Measurements from ENCODE around the gene BTBD2.

BTBD2 gene

GRCh38 chr19:1977120-1977519 is 38.4 kb downstream of the BTBD2 start:
- Histone ChIP-seq H3K27me3 (ENCODE audit: insufficient read depth, low read length, poor library complexity, severe bottlenecking) (no peaks in the 10 kb centered on the region), H3K79me2 (ENCODE audit: insufficient read depth, low read length) (peaks cover 33% of the 10 kb centered on the region; the same call in 1 of the 2 replicates), H3K9ac (ENCODE audit: low read depth, low read length, poor library complexity, severe bottlenecking) (no peak overlapping the region), H3F3A (ENCODE audit: low read depth) (no peaks in the 10 kb centered on the region), H3K4me3 (ENCODE audit: low read length, poor library complexity, severe bottlenecking) (no peak overlapping the region), H3K36me3 (ENCODE audit: insufficient read depth, low read length) (peaks cover 54% of the 10 kb centered on the region; the same call in 1 of the 2 replicates), H3K9me2 (replicated peaks; ENCODE audit: low read depth, low read length) (no peaks in the 10 kb centered on the region), H4K20me1 (ENCODE audit: insufficient read depth, low read length, poor library complexity, severe bottlenecking) (peaks cover 16% of the 10 kb centered on the region), H3K9me3 (ENCODE audit: insufficient read depth, low read depth, low read length) (no peaks in the 10 kb centered on the region), H3K4me2 (ENCODE audit: low read depth, low read length, poor library complexity, severe bottlenecking) (no peak overlapping the region), H2AFZ (ENCODE audit: low read length) (no peak overlapping the region), H3K4me1 (ENCODE audit: insufficient read depth, low read length, poor library complexity, severe bottlenecking) (no peaks in the 10 kb centered on the region)
- TF ChIP-seq CTCF (conservative IDR thresholded peaks at IDR 0.05; ENCODE audit: low read length) (no peak), EZH2phosphoT487 (IDR thresholded peaks at IDR 0.05; ENCODE audit: borderline replicate concordance) (no peak)

GRCh38 chr19:1975162-1975480 is 40.4 kb downstream of the BTBD2 start:
- no peak overlapping the region for H3K9ac ChIP-seq (ENCODE audit: low read depth, low read length, poor library complexity, severe bottlenecking)
- no peak for TF ChIP-seq CTCF (conservative IDR thresholded peaks at IDR 0.05; ENCODE audit: low read length)
- TF ChIP-seq EZH2phosphoT487 (IDR thresholded peaks at IDR 0.05; ENCODE audit: borderline replicate concordance) = no peak

GRCh38 chr19:1974381-1975161 is 40.9 kb downstream of the BTBD2 start:
- Histone ChIP-seq H3K9me3 (ENCODE audit: insufficient read depth, low read depth, low read length) (no peaks in the 10 kb centered on the region), H4K20me1 (ENCODE audit: insufficient read depth, low read length, poor library complexity, severe bottlenecking) (peaks cover 18% of the 10 kb centered on the region), H3F3A (ENCODE audit: low read depth) (no peaks in the 10 kb centered on the region), H3K79me2 (ENCODE audit: insufficient read depth, low read length) (peaks cover 54% of the 10 kb centered on the region; the same call in 1 of the 2 replicates), H3K27me3 (ENCODE audit: insufficient read depth, low read length, poor library complexity, severe bottlenecking) (no peaks in the 10 kb centered on the region), H3K4me1 (ENCODE audit: insufficient read depth, low read length, poor library complexity, severe bottlenecking) (no peaks in the 10 kb centered on the region), H3K4me3 (ENCODE audit: low read length, poor library complexity, severe bottlenecking) (no peak overlapping the region), H3K36me3 (ENCODE audit: insufficient read depth, low read length) (peaks cover 48% of the 10 kb centered on the region; the same call in 1 of the 2 replicates), H3K9ac (ENCODE audit: low read depth, low read length, poor library complexity, severe bottlenecking) (no peak overlapping the region), H3K9me2 (replicated peaks; ENCODE audit: low read depth, low read length) (no peaks in the 10 kb centered on the region), H3K4me2 (ENCODE audit: low read depth, low read length, poor library complexity, severe bottlenecking) (no peak overlapping the region), H2AFZ (ENCODE audit: low read length) (no peak overlapping the region)
- no peak for TF ChIP-seq EZH2phosphoT487 (IDR thresholded peaks at IDR 0.05; ENCODE audit: borderline replicate concordance)
- TF ChIP-seq CTCF (conservative IDR thresholded peaks at IDR 0.05; ENCODE audit: low read length) = no peak

More at GRCh38 chr19:1975162-1975480, 40.4 kb downstream of the BTBD2 start:
- H3K79me2 ChIP-seq (ENCODE audit: insufficient read depth, low read length) = peaks cover 49% of the 10 kb centered on the region; the same call in 1 of the 2 replicates
- H3K36me3 ChIP-seq (ENCODE audit: insufficient read depth, low read length) = peaks cover 48% of the 10 kb centered on the region; the same call in 1 of the 2 replicates
- H3K4me3 ChIP-seq (ENCODE audit: low read length, poor library complexity, severe bottlenecking) = no peak overlapping the region
- no peak overlapping the region for H2AFZ ChIP-seq (ENCODE audit: low read length)
- H3K27me3 ChIP-seq (ENCODE audit: insufficient read depth, low read length, poor library complexity, severe bottlenecking) = no peaks in the 10 kb centered on the region
- no peaks in the 10 kb centered on the region for H3K4me1 ChIP-seq (ENCODE audit: insufficient read depth, low read length, poor library complexity, severe bottlenecking)
- no peaks in the 10 kb centered on the region for H3K9me3 ChIP-seq (ENCODE audit: insufficient read depth, low read depth, low read length)
- no peaks in the 10 kb centered on the region for H3K9me2 ChIP-seq (replicated peaks; ENCODE audit: low read depth, low read length)
- H4K20me1 ChIP-seq (ENCODE audit: insufficient read depth, low read length, poor library complexity, severe bottlenecking) = peaks cover 18% of the 10 kb centered on the region
- no peaks in the 10 kb centered on the region for H3F3A ChIP-seq (ENCODE audit: low read depth)
- no peak overlapping the region for H3K4me2 ChIP-seq (ENCODE audit: low read depth, low read length, poor library complexity, severe bottlenecking)

Data from Loucy (cell line).